Epithelial cell of esophagus (primary cell): ENCODE results near the gene CFAP221.

ENCODE experiments used
- DNase-seq: peaks from one replicate; pipeline ENCODE4 v3.0.0; 2010; ENCODE audit warnings: low read depth
- H3K4me3 ChIP-seq: 2 replicates; pipeline ENCODE4 v1.5.1; 2011; ENCODE audit warnings: mild to moderate bottlenecking, low read length, control low read depth
- TF ChIP-seq, protein P1 (sequence below): IDR thresholded peaks from 2 replicates; pipeline ENCODE4 v1.5.1; 2011; ENCODE audit warnings: low read depth, mild to moderate bottlenecking, low read length, control low read depth, inconsistent platforms; ENCODE audit not compliant: insufficient read depth; ENCODE audit errors: missing control alignments

CFAP221 gene

DNA sequence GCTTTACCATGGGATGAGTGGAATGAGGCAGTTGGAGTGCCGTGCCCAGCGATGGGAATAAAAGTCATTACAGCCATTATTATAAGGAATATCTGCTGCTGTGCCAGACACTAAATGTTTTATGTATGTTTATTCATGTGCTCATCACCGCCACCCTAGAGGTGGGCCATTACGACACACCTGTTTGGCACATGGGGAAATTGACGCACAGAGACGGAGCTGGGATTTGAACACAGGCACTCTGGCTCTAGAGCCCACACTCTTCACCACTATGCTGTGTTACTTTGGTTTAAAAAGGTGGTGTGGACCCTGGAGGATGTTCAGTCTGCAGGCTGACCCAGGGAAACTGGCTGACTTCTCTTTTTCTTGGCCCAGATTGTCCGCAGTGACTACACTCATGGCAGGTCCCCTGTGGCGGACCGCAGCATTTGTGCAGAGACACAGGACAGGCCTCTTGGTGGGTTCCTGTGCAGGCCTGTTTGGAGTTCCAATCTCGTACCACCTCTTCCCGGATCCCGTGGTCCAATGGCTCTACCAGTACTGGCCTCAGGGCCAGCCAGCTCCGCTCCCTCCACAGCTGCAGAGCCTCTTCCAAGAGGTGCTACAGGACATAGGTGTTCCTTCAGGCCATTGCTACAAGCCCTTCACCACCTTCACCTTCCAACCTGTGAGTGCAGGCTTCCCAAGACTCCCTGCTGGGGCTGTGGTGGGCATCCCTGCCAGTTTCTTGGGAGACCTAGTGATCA is 136.4 kb downstream of the CFAP221 start:
- no peak for DNase-seq
- TF ChIP-seq, protein P1, sequence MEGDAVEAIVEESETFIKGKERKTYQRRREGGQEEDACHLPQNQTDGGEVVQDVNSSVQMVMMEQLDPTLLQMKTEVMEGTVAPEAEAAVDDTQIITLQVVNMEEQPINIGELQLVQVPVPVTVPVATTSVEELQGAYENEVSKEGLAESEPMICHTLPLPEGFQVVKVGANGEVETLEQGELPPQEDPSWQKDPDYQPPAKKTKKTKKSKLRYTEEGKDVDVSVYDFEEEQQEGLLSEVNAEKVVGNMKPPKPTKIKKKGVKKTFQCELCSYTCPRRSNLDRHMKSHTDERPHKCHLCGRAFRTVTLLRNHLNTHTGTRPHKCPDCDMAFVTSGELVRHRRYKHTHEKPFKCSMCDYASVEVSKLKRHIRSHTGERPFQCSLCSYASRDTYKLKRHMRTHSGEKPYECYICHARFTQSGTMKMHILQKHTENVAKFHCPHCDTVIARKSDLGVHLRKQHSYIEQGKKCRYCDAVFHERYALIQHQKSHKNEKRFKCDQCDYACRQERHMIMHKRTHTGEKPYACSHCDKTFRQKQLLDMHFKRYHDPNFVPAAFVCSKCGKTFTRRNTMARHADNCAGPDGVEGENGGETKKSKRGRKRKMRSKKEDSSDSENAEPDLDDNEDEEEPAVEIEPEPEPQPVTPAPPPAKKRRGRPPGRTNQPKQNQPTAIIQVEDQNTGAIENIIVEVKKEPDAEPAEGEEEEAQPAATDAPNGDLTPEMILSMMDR = no peak
- H3K4me3 ChIP-seq = no peak overlapping the region

DNA sequence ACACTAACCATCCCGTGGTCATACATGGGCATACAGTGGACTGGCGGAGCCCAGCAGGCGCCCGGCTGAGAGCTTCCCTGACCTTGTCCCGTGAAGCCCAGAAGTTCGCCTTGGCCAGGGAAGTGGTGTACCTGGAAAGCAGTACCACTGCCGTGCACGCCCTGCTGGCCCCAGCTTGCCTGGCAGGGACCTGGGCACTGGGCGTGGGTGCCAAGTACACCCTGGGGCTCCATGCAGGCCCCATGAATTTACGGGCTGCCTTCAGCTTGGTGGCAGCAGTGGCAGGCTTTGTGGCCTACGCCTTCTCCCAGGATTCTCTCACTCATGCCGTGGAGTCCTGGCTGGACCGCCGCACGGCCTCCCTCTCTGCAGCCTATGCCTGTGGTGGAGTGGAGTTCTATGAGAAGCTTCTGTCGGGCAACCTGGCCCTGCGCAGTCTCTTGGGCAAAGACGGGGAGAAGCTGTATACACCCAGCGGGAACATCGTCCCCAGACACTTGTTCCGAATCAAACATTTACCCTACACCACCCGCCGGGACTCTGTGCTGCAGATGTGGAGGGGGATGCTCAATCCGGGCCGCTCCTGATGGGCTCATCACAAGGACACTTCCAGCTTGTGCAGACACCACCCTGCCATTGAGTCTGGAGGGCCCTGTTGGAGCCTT is 137.1 kb downstream of the CFAP221 start:
- H3K4me3 ChIP-seq = no peak overlapping the region
- TF ChIP-seq, protein P1 = no peak
- no peak for DNase-seq

DNA sequence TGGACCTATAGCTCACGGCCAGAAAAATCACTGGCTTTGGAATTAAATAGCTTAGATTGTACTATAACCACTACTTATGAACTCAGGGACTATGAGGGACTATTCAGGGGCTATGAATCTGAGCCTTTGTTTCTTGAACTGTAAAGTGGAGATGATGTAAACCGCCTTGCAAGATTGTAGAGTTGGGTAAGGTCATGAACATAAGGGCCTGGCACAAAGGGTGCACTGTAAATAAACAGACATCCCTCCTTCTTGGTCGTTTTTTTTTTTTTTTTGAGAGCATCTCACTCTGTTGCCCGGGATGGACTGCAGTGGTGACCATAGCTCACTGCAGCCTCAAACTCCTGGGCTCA is 137.6 kb downstream of the CFAP221 start:
- DNase-seq = no peak
- H3K4me3 ChIP-seq = no peak overlapping the region
- TF ChIP-seq, protein P1 = no peak

DNA sequence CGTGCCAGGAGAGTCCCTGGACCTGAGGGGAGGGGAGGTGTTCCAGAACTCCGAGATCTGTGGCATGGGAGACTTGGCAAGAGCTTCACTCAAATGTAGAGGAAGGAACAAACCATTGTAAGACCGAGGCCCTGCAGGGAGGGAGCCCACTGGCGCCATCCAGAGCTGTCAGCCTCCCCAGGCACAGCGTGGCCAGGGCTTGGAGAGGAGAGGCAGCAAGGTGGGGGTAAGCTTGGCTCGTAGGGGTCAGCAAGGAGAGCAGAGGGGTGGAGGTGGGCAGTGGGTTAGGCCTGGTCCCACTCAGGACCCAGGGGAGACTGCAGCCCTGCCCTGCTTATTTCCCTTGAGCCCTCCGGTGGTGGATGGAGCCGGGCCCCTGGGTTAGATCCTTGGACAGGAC is 138.3 kb downstream of the CFAP221 start:
- DNase-seq = no peak
- H3K4me3 ChIP-seq = no peak overlapping the region
- TF ChIP-seq, protein P1 = no peak

DNA sequence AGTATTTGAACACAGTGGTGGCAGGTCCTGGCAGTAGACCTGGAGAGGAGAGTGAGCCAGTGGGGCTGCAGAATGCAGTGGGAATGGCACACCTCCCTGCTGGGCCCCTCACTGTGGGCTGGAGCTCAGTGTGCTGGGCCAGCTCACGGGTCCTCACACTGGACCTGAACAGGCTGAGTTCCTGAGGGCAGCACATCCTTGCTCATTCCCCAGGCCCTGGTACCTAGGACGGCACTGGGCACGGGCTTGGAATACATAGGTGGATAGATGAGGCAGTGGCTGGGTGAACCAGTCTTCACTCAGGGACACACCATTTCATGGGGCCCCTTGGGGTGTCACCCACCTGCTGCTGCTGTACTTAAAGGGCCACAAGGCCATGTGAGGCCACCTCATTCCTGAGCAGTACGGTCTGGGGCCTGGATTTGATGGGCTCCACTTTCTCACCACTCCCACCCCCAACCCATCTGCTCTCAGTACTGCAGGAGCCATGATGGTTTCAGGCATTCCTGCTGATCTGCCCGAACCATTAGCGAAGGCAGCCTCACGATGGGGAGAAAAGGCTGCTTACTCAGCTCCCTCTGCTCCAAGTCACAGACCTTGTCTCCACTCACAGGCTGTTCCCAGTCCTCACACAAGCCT is 138.9 kb downstream of the CFAP221 start:
- no peak for DNase-seq
- TF ChIP-seq, protein P1 = no peak
- H3K4me3 ChIP-seq = no peak overlapping the region

DNA sequence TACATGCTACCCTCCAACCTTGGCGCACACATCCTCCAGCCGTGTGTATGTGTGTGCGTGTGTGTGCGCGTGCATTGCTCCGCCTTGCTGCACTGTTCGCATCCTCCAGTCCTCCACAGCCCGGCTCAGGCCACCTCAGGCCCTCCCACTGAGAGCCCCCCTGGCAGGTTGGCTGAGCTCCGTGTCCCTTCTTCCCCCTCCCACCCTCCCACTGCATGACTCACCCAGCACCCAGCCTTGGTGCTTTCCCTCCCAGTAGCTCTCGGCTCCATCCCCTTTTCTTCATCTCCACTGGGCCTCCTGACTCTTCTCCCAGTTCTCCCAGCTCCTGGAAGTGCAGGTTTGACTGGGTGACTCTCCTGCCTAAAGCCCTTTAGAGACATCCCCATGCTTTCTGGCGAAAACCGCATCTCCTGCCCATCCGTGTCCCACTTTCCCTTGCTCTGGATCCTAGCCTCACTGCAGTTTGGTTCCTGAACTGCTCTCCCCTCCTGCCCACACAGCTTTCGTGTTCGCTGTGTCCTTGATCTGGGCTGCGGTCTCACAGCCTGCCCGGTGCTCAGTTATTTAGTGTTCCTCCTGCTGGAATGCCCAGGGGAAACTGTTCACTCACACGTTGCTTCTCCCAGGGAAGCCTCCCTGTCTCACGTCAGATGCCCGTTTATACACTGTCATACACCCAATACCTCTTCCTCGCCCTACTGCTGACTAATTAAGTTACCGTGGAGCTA is 139.6 kb downstream of the CFAP221 start:
- TF ChIP-seq, protein P1 = no peak
- no peak for DNase-seq
- no peak overlapping the region for H3K4me3 ChIP-seq
